Measurements from ENCODE around the gene TAF8.

GRCh38 chr6:42041481-42042053 is 8.8 kb upstream of the TAF8 start:
- TF ChIP-seq CTCF (IDR thresholded peaks at IDR 0.05) = no peak
- no peak for TF ChIP-seq POLR2A (IDR thresholded peaks at IDR 0.05)
